ENCODE measurements around the gene KMT2E. TPM values are rescaled to one million over a fixed set of nuclear protein-coding genes. Genes with fewer than 3 reads are reported as not detected.

KMT2E gene
- total RNA-seq, 4 donors from 2014 or later = 93.9 to 208 (median 118) TPM

DNA sequence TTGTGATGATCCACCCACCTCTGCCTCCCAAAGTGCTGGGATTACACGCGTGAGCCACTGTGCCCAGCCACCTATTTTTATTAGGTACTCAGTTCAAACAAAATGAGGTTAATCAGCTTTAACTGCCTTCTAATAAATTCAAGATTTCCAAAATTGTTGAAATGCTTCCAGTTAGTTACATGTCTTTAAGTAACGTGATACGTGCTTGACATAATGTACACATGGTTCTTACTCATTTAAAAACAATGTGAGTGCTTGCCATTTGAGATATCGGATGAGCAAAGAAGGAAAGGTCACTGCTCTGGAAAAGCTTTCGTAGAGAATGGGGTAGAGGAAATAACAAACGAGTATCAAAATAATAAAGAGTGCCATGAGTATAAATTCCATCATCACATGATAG is 83.6 kb downstream of the KMT2E start:
- Histone ChIP-seq H3K36me3 (peaks cover 29% of the 10 kb centered on the region), H3K27me3 (no peaks in the 10 kb centered on the region), H3K4me1 (peaks cover 3% of the 10 kb centered on the region), H3K4me3 (no peak overlapping the region), H3K27ac (no peak overlapping the region), H3K9me3 (no peaks in the 10 kb centered on the region)
- no peak for DNase-seq (ENCODE audit: low spot score in 2 of 2)
- TF ChIP-seq, protein P1, sequence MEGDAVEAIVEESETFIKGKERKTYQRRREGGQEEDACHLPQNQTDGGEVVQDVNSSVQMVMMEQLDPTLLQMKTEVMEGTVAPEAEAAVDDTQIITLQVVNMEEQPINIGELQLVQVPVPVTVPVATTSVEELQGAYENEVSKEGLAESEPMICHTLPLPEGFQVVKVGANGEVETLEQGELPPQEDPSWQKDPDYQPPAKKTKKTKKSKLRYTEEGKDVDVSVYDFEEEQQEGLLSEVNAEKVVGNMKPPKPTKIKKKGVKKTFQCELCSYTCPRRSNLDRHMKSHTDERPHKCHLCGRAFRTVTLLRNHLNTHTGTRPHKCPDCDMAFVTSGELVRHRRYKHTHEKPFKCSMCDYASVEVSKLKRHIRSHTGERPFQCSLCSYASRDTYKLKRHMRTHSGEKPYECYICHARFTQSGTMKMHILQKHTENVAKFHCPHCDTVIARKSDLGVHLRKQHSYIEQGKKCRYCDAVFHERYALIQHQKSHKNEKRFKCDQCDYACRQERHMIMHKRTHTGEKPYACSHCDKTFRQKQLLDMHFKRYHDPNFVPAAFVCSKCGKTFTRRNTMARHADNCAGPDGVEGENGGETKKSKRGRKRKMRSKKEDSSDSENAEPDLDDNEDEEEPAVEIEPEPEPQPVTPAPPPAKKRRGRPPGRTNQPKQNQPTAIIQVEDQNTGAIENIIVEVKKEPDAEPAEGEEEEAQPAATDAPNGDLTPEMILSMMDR (IDR thresholded peaks at IDR 0.05) = no peak
- WGBS = 73% methylated on average over 7 of the region's 7 CpGs

DNA sequence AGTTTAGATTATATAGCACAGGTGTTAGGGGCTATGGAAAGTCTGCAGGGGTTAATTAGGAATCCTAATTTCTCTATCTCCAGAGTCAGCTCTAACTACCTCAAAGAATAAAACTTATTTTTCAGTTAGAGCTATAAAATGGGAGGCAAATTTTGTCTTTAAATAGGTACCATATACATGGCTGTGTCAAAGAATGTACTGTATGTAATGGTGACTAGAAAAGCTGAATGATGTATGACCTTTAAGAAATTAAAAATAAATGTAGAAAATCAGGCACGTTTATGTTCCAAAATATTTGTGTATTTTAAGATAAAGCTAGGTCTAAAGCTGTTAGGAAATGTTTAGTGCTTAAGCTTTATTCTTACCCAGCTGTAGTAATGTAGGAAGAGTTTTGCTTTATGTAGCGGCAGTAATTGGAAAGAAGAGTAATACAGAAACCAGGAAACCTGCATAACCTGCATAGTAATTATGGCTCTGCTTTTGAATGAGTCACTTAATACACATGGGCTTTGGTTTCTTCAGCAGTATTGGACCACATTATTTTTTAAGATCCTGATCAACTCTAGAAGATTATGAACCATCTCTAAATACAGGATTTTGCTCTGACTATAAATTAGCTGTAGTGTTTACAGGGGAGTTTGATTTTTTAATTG is 85.0 kb downstream of the KMT2E start:
- Histone ChIP-seq H3K4me1 (peaks cover 3% of the 10 kb centered on the region), H3K4me3 (no peak overlapping the region), H3K36me3 (peaks cover 32% of the 10 kb centered on the region), H3K9me3 (no peaks in the 10 kb centered on the region), H3K27me3 (no peaks in the 10 kb centered on the region), H3K27ac (no peak overlapping the region)
- no peak for TF ChIP-seq POLR2A (IDR thresholded peaks at IDR 0.05)
- TF ChIP-seq POLR2AphosphoS5 (IDR thresholded peaks at IDR 0.05) = no peak
- no peak for TF ChIP-seq EP300 (IDR thresholded peaks at IDR 0.05)
- TF ChIP-seq, protein P1 (IDR thresholded peaks at IDR 0.05) = no peak
- 60% methylated on average over 2 of the region's 2 CpGs for WGBS
- no peak for DNase-seq (ENCODE audit: low spot score in 2 of 2)

DNA sequence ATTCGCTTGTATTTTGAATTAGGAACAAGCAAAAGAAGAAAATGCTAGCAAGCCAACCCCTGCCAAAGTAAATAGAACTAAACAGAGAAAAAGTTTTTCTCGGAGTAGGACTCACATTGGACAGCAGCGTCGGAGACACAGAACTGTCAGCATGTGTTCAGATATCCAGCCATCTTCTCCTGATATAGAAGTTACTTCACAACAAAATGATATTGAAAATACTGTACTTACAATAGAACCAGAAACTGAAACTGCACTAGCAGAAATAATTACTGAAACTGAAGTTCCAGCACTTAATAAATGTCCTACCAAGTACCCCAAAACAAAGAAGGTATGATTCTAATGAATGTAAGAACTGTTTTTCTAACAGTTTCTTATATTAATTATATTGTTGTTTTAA is 87.9 kb downstream of the KMT2E start:
- Histone ChIP-seq H3K27me3 (no peaks in the 10 kb centered on the region), H3K27ac (no peak overlapping the region), H3K4me1 (peaks cover 3% of the 10 kb centered on the region), H3K4me3 (no peak overlapping the region), H3K36me3 (peaks cover 52% of the 10 kb centered on the region), H3K9me3 (no peaks in the 10 kb centered on the region)
- DNase-seq (ENCODE audit: low spot score in 2 of 2) = no peak
- whole genome bisulfite sequencing = 81% methylated on average over 4 of the region's 4 CpGs
- TF ChIP-seq, protein P1 (IDR thresholded peaks at IDR 0.05) = no peak
- TF ChIP-seq POLR2A (IDR thresholded peaks at IDR 0.05) = no peak

DNA sequence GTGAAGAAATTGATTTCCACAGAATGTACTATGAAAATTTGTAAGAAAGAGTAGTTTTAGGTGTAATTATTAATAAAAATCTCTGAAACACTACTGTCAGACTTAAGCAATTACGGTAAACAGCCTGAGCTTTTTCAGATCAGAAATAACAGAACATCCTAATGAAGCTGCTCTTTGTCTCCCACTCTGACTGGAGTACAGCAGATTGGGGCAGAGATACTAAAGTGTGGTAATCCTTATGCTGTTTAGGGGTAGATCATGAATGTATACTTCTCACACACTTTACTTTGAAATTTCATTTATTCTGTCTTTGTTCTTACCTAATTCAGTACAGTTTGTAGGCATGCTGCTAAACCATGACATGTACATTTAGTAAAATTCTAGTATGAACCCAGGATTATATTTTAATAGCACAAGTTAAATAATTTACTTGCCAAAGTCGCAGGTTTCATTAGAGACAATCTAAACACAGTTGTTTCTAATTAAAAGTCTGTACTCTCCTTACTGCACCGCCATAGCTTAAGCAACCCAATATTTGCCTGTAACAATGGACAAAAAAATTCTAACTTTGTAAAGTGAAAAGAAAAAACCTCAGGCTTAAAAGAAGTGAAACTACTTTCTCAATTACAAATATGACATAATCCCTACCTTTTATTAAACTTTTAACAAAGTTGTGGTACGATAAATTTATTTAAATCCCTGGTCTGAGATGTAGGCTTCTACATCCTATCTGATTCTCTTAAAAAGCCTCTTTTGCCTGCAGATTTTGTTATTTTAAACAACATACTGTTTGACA is 88.8 kb downstream of the KMT2E start:
- 79% methylated on average over 4 of the region's 4 CpGs for WGBS
- no peak overlapping the region for H3K27ac ChIP-seq
- no peaks in the 10 kb centered on the region for H3K27me3 ChIP-seq
- DNase-seq (ENCODE audit: low spot score in 2 of 2) = no peak
- no peaks in the 10 kb centered on the region for H3K9me3 ChIP-seq
- no peak overlapping the region for H3K4me3 ChIP-seq
- no peak for TF ChIP-seq POLR2A (IDR thresholded peaks at IDR 0.05)
- TF ChIP-seq POLR2AphosphoS5 (IDR thresholded peaks at IDR 0.05) = no peak
- TF ChIP-seq, protein P1 (IDR thresholded peaks at IDR 0.05) = no peak
- no peak for TF ChIP-seq EP300 (IDR thresholded peaks at IDR 0.05)
- peaks cover 3% of the 10 kb centered on the region for H3K4me1 ChIP-seq
- peaks cover 54% of the 10 kb centered on the region for H3K36me3 ChIP-seq

DNA sequence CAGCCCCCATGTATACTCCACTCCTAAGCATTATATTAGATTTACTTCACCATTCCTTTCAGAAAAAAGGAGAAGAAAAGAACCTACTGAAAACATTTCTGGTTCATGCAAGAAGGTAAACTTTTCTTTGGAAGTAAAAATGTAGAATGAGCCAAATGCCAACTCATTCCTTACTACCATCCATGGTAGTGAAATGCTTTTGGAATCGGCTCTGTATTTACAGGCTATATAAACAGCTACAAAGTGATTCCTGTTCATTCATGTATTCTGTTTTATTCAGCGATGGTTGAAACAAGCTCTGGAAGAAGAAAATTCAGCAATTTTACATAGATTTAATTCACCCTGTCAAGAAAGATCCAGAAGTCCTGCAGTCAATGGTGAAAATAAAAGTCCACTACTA is 91.6 kb downstream of the KMT2E start:
- no peaks in the 10 kb centered on the region for H3K9me3 ChIP-seq
- no peak overlapping the region for H3K4me3 ChIP-seq
- no peak for DNase-seq (ENCODE audit: low spot score in 2 of 2)
- H3K27ac ChIP-seq = no peak overlapping the region
- no peaks in the 10 kb centered on the region for H3K4me1 ChIP-seq
- no peak for TF ChIP-seq POLR2A (IDR thresholded peaks at IDR 0.05)
- no peak for TF ChIP-seq POLR2AphosphoS5 (IDR thresholded peaks at IDR 0.05)
- TF ChIP-seq, protein P1 (IDR thresholded peaks at IDR 0.05) = no peak
- no peak for TF ChIP-seq EP300 (IDR thresholded peaks at IDR 0.05)
- 65% methylated on average over 2 of the region's 2 CpGs for WGBS
- peaks cover 68% of the 10 kb centered on the region for H3K36me3 ChIP-seq
- no peaks in the 10 kb centered on the region for H3K27me3 ChIP-seq
